Ramos (cell line): ENCODE measurements around the gene GLRA2.

Experiments
- in situ Hi-C: fragments of 300-500 bp; cut with MboI; formaldehyde crosslinking; loops from one replicate; pipeline ENCODE4 v1.14.3; 2022; ENCODE audit warnings: low sequenced_read_pairs; ENCODE audit not compliant: unreplicated experiment

GLRA2 gene

GRCh38 chrX:14529290-14529989 lies at the start of gene GLRA2:
GLRA2 (plus strand) TSS chrX:14529536; CDS start chrX:14530058, 522 bp downstream.
- in situ Hi-C loops: no loop called here

GRCh38 chrX:14489437-14489836 lies 39.9 kb upstream of the GLRA2 start:
- in situ Hi-C loops: no loop called here

- in situ Hi-C loops: no loop called here
Observed at GRCh38 chrX:14491689-14492088, 37.6 kb upstream of the GLRA2 start.

GRCh38 chrX:14496674-14497073 lies 32.7 kb upstream of the GLRA2 start:
- in situ Hi-C loops: no loop called here

- in situ Hi-C loops: no loop called here
Observed at GRCh38 chrX:14497184-14497666, 32.1 kb upstream of the GLRA2 start.

GRCh38 chrX:14501327-14501726 lies 28.0 kb upstream of the GLRA2 start:
- in situ Hi-C loops: no loop called here

- in situ Hi-C loops: no loop called here
Observed at GRCh38 chrX:14504960-14505538, 24.3 kb upstream of the GLRA2 start.

GRCh38 chrX:14505648-14506047 lies 23.7 kb upstream of the GLRA2 start:
- in situ Hi-C loops: no loop called here

GRCh38 chrX:14506866-14507265 lies 22.5 kb upstream of the GLRA2 start:
- in situ Hi-C loops: no loop called here

GRCh38 chrX:14508025-14508690 lies 21.2 kb upstream of the GLRA2 start:
- in situ Hi-C loops: no loop called here

GRCh38 chrX:14509325-14510057 lies 19.8 kb upstream of the GLRA2 start:
- in situ Hi-C loops: no loop called here

- in situ Hi-C loops: no loop called here
Observed at GRCh38 chrX:14528629-14529289, 577 bp upstream of the GLRA2 start.

GRCh38 chrX:14533867-14534266 lies 4.5 kb downstream of the GLRA2 start:
- in situ Hi-C loops: no loop called here

- in situ Hi-C loops: no loop called here
Observed at GRCh38 chrX:14546190-14546589, 16.9 kb downstream of the GLRA2 start.

GRCh38 chrX:14554131-14554715 lies 24.9 kb downstream of the GLRA2 start:
- in situ Hi-C loops: no loop called here

GRCh38 chrX:14564058-14564457 lies 34.7 kb downstream of the GLRA2 start:
- in situ Hi-C loops: no loop called here

- in situ Hi-C loops: no loop called here
Observed at GRCh38 chrX:14573161-14573560, 43.8 kb downstream of the GLRA2 start.

- in situ Hi-C loops: no loop called here
Observed at GRCh38 chrX:14581081-14581480, 51.7 kb downstream of the GLRA2 start.

- in situ Hi-C loops: no loop called here
Observed at GRCh38 chrX:14584548-14584947, 55.2 kb downstream of the GLRA2 start.

GRCh38 chrX:14590216-14590615 lies 60.9 kb downstream of the GLRA2 start:
- in situ Hi-C loops: no loop called here
